Embryonic facial prominence (tissue), 1 donor: Measurements from ENCODE around the gene BRF1.
"Not testable (repeated sequence)": the region's sequence is repeated elsewhere in the genome, so short reads cannot be mapped to it uniquely, and the experiment has no call there.

Experiments used
- DNase-seq: peaks from one replicate; pipeline ENCODE4 v3.0.0-alpha.2; 2016; ENCODE audit errors: extremely low spot score

BRF1 gene

GRCh38 chr14:105315941-105316576 lies 15.3 kb upstream of the BRF1 start:
- no peak for DNase-seq

GRCh38 chr14:105315211-105315721 lies 14.5 kb upstream of the BRF1 start:
- DNase-seq, result no peak

- DNase-seq, result peak; percentile 41
Measured at GRCh38 chr14:105314287-105315200, 13.7 kb upstream of the BRF1 start, which contains the start of gene PACS2. Gene PACS2, plus strand, starts transcription at chr14:105314748. Its CDS starts 171 bp downstream, at chr14:105314919.

GRCh38 chr14:105313381-105314286 lies 12.8 kb upstream of the BRF1 start:
- no peak for DNase-seq

- DNase-seq, result no peak
Measured at GRCh38 chr14:105312973-105313372, 12.2 kb upstream of the BRF1 start.

- DNase-seq, result no peak
Measured at GRCh38 chr14:105311838-105312237, 11.0 kb upstream of the BRF1 start.

- no peak for DNase-seq
Measured at GRCh38 chr14:105309371-105309770, 8.6 kb upstream of the BRF1 start.

GRCh38 chr14:105307052-105307727 lies 6.4 kb upstream of the BRF1 start:
- no peak for DNase-seq

GRCh38 chr14:105305791-105306190 lies 5.0 kb upstream of the BRF1 start:
- no peak for DNase-seq

- no peak for DNase-seq
Measured at GRCh38 chr14:105305345-105305744, 4.5 kb upstream of the BRF1 start.

GRCh38 chr14:105304565-105304964 lies 3.8 kb upstream of the BRF1 start:
- DNase-seq, result no peak

GRCh38 chr14:105303949-105304348 lies 3.1 kb upstream of the BRF1 start:
- no peak for DNase-seq

GRCh38 chr14:105301915-105302249 lies 1.1 kb upstream of the BRF1 start:
- DNase-seq, result not testable (repeated sequence)

GRCh38 chr14:105301103-105301914 lies 508 bp upstream of the BRF1 start:
- peak; percentile 75 for DNase-seq

- no peak for DNase-seq
Measured at GRCh38 chr14:105299654-105300541, 903 bp downstream of the BRF1 start.

GRCh38 chr14:105297311-105297710 lies 3.5 kb downstream of the BRF1 start:
- not testable (repeated sequence) for DNase-seq

GRCh38 chr14:105294142-105294597 lies 6.6 kb downstream of the BRF1 start:
- DNase-seq, result no peak

GRCh38 chr14:105292826-105293711 lies 7.7 kb downstream of the BRF1 start:
- no peak for DNase-seq
